SK-N-SH treated with all-trans-retinoic acid at 6 μM for 48 hours (cell line): ENCODE results near the gene UBASH3A.

Experiments
- ATAC-seq: fragments of 200-7000 bp; cut with Tn5 transposase; 3 replicates; pipeline ENCODE4 v1.9.1; 2020; ENCODE audit warnings: mild to moderate bottlenecking, moderate library complexity
- ARNTL ChIP-seq: fragments of 450-650 bp; formaldehyde crosslinking; IDR thresholded peaks from 2 replicates; pipeline ENCODE4 v1.5.0; 2020; ENCODE audit warnings: low read depth, mild to moderate bottlenecking, moderate library complexity, borderline replicate concordance
- BACH2 ChIP-seq: fragments of 250-450 bp; sonication (Bioruptor Pico); IDR thresholded peaks from 2 replicates; pipeline ENCODE4 v1.9.0; 2021; ENCODE audit warnings: mild to moderate bottlenecking, borderline replicate concordance
- CREB5 ChIP-seq: fragments of 250-450 bp; sonication (Bioruptor Pico); IDR thresholded peaks from 2 replicates; pipeline ENCODE4 v1.5.1; 2020; ENCODE audit warnings: low read depth, mild to moderate bottlenecking, moderate library complexity
- CSDC2 ChIP-seq: fragments of 250-450 bp; sonication (Bioruptor Pico); IDR thresholded peaks from 2 replicates; pipeline ENCODE4 v1.5.0; 2020; ENCODE audit warnings: mild to moderate bottlenecking, moderate library complexity
- ESRRG ChIP-seq: fragments of 250-450 bp; sonication (Bioruptor Pico); IDR thresholded peaks from 2 replicates; pipeline ENCODE4 v1.6.1; 2021; ENCODE audit warnings: mild to moderate bottlenecking
- GLIS3 ChIP-seq: fragments of 250-450 bp; sonication (Bioruptor Pico); IDR thresholded peaks from 2 replicates; pipeline ENCODE4 v1.5.0; 2020; ENCODE audit warnings: mild to moderate bottlenecking, moderate library complexity
- ISL1 ChIP-seq: fragments of 250-450 bp; sonication (Bioruptor Pico); IDR thresholded peaks from 2 replicates; pipeline ENCODE4 v2.1.2; 2022; ENCODE audit warnings: mild to moderate bottlenecking, moderate library complexity
- OSR1 ChIP-seq: fragments of 250-450 bp; sonication (Bioruptor Pico); IDR thresholded peaks from 2 replicates; pipeline ENCODE4 v1.8.0; 2022; ENCODE audit warnings: moderate library complexity, mild to moderate bottlenecking, inconsistent platforms
- PATZ1 ChIP-seq: fragments of 250-450 bp; sonication (Bioruptor Pico); IDR thresholded peaks from 2 replicates; pipeline ENCODE4 v1.8.0; 2020; ENCODE audit warnings: mild to moderate bottlenecking, moderate library complexity, borderline replicate concordance
- POU6F1 ChIP-seq: fragments of 250-450 bp; sonication (Bioruptor Pico); IDR thresholded peaks from 2 replicates; pipeline ENCODE4 v1.8.0; 2021; ENCODE audit warnings: low read depth, mild to moderate bottlenecking, moderate library complexity, borderline replicate concordance
- PPARA ChIP-seq: fragments of 250-450 bp; sonication (Bioruptor Pico); IDR thresholded peaks from 2 replicates; pipeline ENCODE4 v1.5.0; 2020; ENCODE audit warnings: mild to moderate bottlenecking, borderline replicate concordance
- RARB ChIP-seq: fragments of 250-450 bp; sonication (Bioruptor Pico); IDR thresholded peaks from 2 replicates; pipeline ENCODE4 v1.8.0; 2021; ENCODE audit warnings: mild to moderate bottlenecking, moderate library complexity
- SNAI2 ChIP-seq: fragments of 250-450 bp; sonication (Bioruptor Pico); IDR thresholded peaks from 2 replicates; pipeline ENCODE4 v1.5.0; 2020; ENCODE audit warnings: mild to moderate bottlenecking, moderate library complexity
- TOX ChIP-seq: fragments of 250-450 bp; sonication (Bioruptor Pico); IDR thresholded peaks from 2 replicates; pipeline ENCODE4 v1.8.0; 2021; ENCODE audit warnings: mild to moderate bottlenecking, moderate library complexity, borderline replicate concordance
- TSHZ2 ChIP-seq: fragments of 250-450 bp; sonication (Bioruptor Pico); IDR thresholded peaks from 2 replicates; pipeline ENCODE4 v1.5.0; 2020; ENCODE audit warnings: mild to moderate bottlenecking, moderate library complexity
- ZC3H10 ChIP-seq: fragments of 250-450 bp; sonication (Bioruptor Pico); IDR thresholded peaks from 2 replicates; pipeline ENCODE4 v1.5.1; 2021; ENCODE audit warnings: mild to moderate bottlenecking, moderate library complexity
- ZFP3 ChIP-seq: fragments of 250-450 bp; sonication (Bioruptor Pico); IDR thresholded peaks from 2 replicates; pipeline ENCODE4 v1.5.0; 2020; ENCODE audit warnings: mild to moderate bottlenecking, moderate library complexity
- ZFP30 ChIP-seq: fragments of 450-650 bp; formaldehyde crosslinking; IDR thresholded peaks from 2 replicates; pipeline ENCODE4 v1.5.0; 2022; ENCODE audit warnings: mild to moderate bottlenecking, moderate library complexity
- ZNF565 ChIP-seq: fragments of 450-650 bp; formaldehyde crosslinking; conservative IDR thresholded peaks from 2 replicates; pipeline ENCODE4 v1.5.0; 2020; ENCODE audit warnings: low read depth, mild to moderate bottlenecking, moderate library complexity
- ZNF70 ChIP-seq: fragments of 450-650 bp; formaldehyde crosslinking; IDR thresholded peaks from 2 replicates; pipeline ENCODE4 v1.5.0; 2020; ENCODE audit warnings: mild to moderate bottlenecking, moderate library complexity
- ZNF8 ChIP-seq: fragments of 450-650 bp; formaldehyde crosslinking; IDR thresholded peaks from 2 replicates; pipeline ENCODE4 v1.5.0; 2020; ENCODE audit warnings: mild to moderate bottlenecking, moderate library complexity

Gene UBASH3A

GRCh38 chr21:42413093-42413492 is 9.4 kb downstream of the UBASH3A start:
- TF ChIP-seq ARNTL (CRISPR knock-in tag) (no peak), RARB (CRISPR knock-in tag) (no peak), PATZ1 (CRISPR knock-in tag) (no peak), ZNF8 (no peak), GLIS3 (CRISPR knock-in tag) (no peak), TOX (CRISPR knock-in tag) (no peak), SNAI2 (CRISPR knock-in tag) (no peak), ZC3H10 (no peak), POU6F1 (CRISPR knock-in tag) (no peak), PPARA (CRISPR knock-in tag) (no peak), ZNF565 (no peak), OSR1 (no peak), ESRRG (no peak), ISL1 (CRISPR knock-in tag) (no peak), BACH2 (CRISPR knock-in tag) (no peak), TSHZ2 (CRISPR knock-in tag) (no peak), CREB5 (CRISPR knock-in tag) (no peak), ZFP30 (CRISPR knock-in tag) (no peak), ZFP3 (CRISPR knock-in tag) (no peak), CSDC2 (CRISPR knock-in tag) (no peak)
- no peak for ATAC-seq

- no peak for ATAC-seq
- TF ChIP-seq TOX (CRISPR knock-in tag) = no peak
- no peak for TF ChIP-seq GLIS3 (CRISPR knock-in tag)
- no peak for TF ChIP-seq ISL1 (CRISPR knock-in tag)
- TF ChIP-seq PPARA (CRISPR knock-in tag) = no peak
- TF ChIP-seq CREB5 (CRISPR knock-in tag) = no peak
- TF ChIP-seq ARNTL (CRISPR knock-in tag) = no peak
- TF ChIP-seq RARB (CRISPR knock-in tag) = no peak
- TF ChIP-seq ZNF70 (CRISPR knock-in tag) = no peak
- TF ChIP-seq SNAI2 (CRISPR knock-in tag) = no peak
- TF ChIP-seq ZNF8 = no peak
- TF ChIP-seq ZNF565 = no peak
- no peak for TF ChIP-seq CSDC2 (CRISPR knock-in tag)
- no peak for TF ChIP-seq POU6F1 (CRISPR knock-in tag)
- no peak for TF ChIP-seq OSR1
Measured at GRCh38 chr21:42413500-42413899, 9.8 kb downstream of the UBASH3A start.
